GM23338 (cell line): Measurements from ENCODE around the gene DIP2C.
"Not testable (repeated sequence)": the region's sequence is repeated elsewhere in the genome, so short reads cannot be mapped to it uniquely, and the experiment has no call there.

Experiments used
- CREB1 ChIP-seq: fragments of 250-450 bp; sonication (Bioruptor Pico); IDR thresholded peaks from 2 replicates; pipeline ENCODE4 v1.5.0; 2020; ENCODE audit warnings: low read depth, mild to moderate bottlenecking, moderate library complexity
- EZH2 ChIP-seq: fragments of 200-600 bp; sonication (generic); IDR thresholded peaks from one replicate; pipeline ENCODE4 v1.8.0; 2017; ENCODE audit warnings: antibody characterized with exemption, mild to moderate bottlenecking, low read depth; ENCODE audit not compliant: unreplicated experiment
- EZH2phosphoT487 ChIP-seq: fragments of 200-600 bp; sonication (generic); IDR thresholded peaks from one replicate; pipeline ENCODE4 v1.8.1; 2018; ENCODE audit warnings: antibody characterized with exemption; ENCODE audit not compliant: unreplicated experiment
- POLR2AphosphoS5 ChIP-seq: IDR thresholded peaks from 2 replicates; pipeline ENCODE4 v1.6.1; 2016; ENCODE audit warnings: antibody characterized with exemption, low read depth
- TF ChIP-seq, protein P1 (sequence below), 2 experiments: fragments of 200-600 bp in 1 of 2; sonication (generic) in 1 of 2; conservative IDR thresholded peaks; 2 replicates each; pipeline versions ENCODE4 v1.5.1 to v1.6.1; 2016 to 2017; ENCODE audit warnings: antibody characterized with exemption in 2 of 2, low read depth in 2 of 2, mild to moderate bottlenecking in 2 of 2, moderate library complexity in 1 of 2

DNA sequence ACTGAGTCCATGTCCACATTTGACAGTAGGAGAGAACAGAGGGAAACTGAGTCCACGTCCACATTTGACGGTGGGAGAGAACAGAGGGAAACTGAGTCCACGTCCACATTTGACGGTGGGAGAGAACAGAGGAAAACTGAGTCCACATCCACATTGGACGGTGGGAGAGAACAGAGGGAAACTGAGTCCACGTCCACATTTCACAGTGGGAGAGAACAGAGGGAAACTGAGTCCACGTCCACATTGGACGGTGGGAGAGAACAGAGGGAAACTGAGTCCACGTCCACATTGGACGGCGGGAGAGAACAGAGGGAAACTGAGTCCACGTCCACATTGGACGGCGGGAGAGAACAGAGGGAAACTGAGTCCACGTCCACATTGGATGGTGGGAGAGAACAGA is 42.4 kb downstream of the DIP2C start:
- not testable (repeated sequence) for TF ChIP-seq EZH2; POLR2AphosphoS5; CREB1 (CRISPR knock-in tag); EZH2phosphoT487
- TF ChIP-seq, protein P1, sequence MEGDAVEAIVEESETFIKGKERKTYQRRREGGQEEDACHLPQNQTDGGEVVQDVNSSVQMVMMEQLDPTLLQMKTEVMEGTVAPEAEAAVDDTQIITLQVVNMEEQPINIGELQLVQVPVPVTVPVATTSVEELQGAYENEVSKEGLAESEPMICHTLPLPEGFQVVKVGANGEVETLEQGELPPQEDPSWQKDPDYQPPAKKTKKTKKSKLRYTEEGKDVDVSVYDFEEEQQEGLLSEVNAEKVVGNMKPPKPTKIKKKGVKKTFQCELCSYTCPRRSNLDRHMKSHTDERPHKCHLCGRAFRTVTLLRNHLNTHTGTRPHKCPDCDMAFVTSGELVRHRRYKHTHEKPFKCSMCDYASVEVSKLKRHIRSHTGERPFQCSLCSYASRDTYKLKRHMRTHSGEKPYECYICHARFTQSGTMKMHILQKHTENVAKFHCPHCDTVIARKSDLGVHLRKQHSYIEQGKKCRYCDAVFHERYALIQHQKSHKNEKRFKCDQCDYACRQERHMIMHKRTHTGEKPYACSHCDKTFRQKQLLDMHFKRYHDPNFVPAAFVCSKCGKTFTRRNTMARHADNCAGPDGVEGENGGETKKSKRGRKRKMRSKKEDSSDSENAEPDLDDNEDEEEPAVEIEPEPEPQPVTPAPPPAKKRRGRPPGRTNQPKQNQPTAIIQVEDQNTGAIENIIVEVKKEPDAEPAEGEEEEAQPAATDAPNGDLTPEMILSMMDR (conservative IDR thresholded peaks at IDR 0.05; ENCODE audit: low read depth in 2 of 2) = not testable (repeated sequence)
